NCI-H2196 treated with DMSO at 0.1 percent for 48 hours (cell line): ENCODE data around the gene RFX7.
"Not testable (repeated sequence)": the region's sequence is repeated elsewhere in the genome, so short reads cannot be mapped to it uniquely, and the experiment has no call there.

Experiments used
- DNase-seq: peaks from one replicate; lab custom pipeline; 2025; ENCODE audit not compliant: unreplicated experiment; lab: John Stamatoyannopoulos, UW

Gene RFX7

GRCh38 chr15:56243163-56244037 lies at the start of gene RFX7:
RFX7 (minus strand) TSS chr15:56243879; CDS start chr15:56243285, 594 bp downstream.
- no peak for DNase-seq

DNA sequence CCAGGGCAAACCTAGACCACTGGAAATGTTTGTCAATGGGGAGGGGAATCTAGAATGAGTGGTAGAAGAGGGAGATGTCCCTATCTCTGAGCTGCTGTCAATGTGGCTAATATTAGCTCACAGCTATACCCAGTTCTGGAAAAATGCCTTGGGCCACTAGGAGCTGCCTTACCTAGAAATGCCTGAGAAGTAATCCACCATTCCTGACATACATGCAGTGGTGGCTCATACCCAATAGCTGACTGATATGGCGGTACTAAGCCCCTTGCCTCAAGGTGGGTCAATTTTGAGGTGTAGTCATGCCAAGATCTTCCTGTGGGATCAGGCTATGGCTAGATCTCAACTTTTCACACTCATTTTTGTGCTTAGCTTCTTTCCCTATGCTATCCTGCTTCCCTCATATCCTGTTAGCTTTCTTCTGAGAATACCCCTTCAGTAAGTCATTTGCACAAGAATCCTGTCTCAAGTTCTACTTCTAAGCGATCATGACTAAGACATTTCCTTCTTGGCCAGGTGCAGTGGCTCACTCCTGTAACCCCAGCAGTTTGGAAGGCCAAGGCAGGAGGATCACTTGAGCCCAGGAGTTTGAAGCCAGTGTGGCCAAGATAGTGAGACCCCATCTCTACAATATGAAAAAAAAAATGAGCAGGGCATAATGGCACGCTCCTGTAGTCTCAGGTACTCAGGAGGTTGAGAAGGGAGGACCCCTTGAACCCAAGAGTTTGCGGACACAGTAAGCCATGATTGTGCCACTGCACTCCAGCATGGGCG lies 49.1 kb upstream of the RFX7 start:
- DNase-seq: no peak

DNA sequence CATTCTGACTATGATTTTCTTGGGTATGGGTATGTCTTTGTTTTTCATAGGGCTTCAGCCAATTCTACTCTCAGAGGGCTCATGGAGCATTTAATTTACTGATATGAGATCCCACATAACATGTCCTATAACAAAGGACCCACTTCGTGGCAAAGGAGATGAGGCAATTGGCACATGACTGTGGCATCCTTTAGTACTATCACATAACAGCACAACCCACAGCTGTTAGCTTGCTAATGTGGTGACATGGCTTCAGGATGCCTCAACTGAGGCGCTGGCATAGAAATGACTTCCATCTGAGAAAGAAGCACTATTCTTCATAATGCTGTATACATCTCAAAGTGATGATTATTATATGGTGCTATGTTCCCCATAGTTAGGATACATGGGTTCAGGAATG lies 48.1 kb upstream of the RFX7 start:
- DNase-seq: no peak

- no peak for DNase-seq
Observed at GRCh38 chr15:56286213-56286612, 42.5 kb upstream of the RFX7 start.

- no peak for DNase-seq
Observed at GRCh38 chr15:56281145-56281544, 37.5 kb upstream of the RFX7 start.

- no peak for DNase-seq
Observed at GRCh38 chr15:56273724-56274123, 30.0 kb upstream of the RFX7 start.

GRCh38 chr15:56272454-56272853 lies 28.8 kb upstream of the RFX7 start:
- no peak for DNase-seq

DNA sequence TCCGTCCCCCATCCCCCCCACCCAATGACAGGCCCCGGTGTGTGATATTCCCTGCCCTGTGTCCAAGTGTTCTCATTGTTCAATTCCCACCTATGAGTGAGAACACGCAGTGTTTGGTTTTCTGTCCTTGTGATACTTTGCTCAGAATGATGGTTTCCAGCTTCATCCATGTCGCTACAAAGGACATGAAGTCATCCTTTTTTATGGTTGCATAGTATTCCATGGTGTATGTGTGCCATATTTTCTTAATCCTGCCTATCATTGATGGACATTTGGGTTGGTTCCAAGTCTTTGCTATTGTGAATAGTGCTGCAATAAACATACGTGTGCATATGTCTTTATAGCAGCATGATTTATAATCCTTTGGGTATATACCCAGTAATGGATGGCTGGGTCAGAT lies 22.8 kb upstream of the RFX7 start:
- DNase-seq: not testable (repeated sequence)

- no peak for DNase-seq
Observed at GRCh38 chr15:56261854-56262509, 18.3 kb upstream of the RFX7 start.

DNA sequence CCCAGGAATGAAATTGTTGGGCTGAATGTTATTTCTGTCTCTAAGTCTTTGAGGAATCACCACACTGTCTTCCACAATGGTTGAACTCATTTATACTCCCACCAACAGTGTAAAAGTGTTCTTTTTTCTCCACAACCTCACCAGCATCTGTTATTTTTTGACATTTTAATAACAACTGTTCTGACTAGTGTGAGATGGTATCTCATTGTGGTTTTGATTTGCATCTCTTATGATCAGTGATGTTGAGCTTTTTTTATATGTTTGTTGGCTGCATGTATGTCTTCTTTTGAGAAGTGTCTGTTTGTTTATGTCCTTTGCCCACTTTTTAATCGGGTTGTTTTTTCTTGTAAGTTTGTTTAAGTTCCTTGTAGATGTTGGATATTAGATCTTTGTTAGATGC lies 13.6 kb upstream of the RFX7 start:
- not testable (repeated sequence) for DNase-seq

DNA sequence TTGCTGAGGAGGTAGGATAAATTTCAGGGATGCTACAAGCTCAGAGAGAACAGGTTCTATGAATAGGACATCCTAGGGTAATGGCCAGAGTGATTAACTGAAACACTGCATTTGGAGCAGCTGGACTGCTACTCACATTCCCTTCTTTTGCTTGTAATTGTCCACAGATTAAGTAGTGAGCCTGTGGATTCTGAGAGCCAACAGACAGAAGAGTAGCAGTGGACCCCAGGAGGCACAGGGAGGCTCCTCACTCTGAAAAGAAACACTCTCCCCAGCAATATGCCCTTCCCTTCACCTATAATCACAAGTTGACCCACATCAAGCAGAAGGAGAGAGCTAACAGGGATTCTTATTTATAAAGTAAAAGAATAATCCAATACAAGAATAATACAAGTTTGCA lies 10.6 kb upstream of the RFX7 start:
- no peak for DNase-seq

- no peak for DNase-seq
Observed at GRCh38 chr15:56252386-56252785, 8.7 kb upstream of the RFX7 start.

DNA sequence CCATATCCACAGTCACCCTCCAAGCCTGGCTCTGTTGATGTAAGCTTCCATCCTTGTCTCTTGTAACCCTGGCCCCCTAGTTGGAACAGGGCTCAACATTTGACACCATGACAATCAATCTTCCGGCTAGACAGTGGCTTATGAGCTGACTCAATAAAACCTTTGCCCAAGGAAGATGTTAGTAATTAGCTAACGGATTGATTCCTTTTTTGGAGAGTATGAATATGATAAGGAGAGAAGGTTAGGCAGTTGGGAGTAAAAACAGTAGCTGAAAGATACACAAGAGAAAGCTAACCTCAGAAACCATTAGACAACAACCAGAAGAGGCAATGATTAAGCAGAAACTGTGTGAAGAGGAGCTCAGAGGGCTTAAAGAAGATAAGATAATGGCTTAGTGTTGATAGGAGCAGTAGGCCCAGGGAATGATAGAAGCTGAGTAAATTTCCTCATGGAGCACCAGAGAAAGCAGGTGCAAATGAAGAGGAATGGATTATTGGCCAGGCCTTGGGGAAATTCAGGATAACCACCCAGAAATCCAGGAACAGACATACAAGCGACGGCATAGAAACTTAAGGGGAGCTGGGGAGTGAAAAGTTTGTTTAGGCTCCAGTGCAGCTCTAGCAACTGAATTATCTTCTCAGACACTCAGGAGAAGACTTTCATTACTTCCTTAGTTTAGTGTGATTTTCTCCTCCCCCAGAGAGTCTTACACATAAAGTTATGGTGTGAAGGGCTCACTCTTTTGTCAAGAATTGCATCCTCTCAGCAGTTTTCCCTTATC lies 7.8 kb upstream of the RFX7 start:
- no peak for DNase-seq

DNA sequence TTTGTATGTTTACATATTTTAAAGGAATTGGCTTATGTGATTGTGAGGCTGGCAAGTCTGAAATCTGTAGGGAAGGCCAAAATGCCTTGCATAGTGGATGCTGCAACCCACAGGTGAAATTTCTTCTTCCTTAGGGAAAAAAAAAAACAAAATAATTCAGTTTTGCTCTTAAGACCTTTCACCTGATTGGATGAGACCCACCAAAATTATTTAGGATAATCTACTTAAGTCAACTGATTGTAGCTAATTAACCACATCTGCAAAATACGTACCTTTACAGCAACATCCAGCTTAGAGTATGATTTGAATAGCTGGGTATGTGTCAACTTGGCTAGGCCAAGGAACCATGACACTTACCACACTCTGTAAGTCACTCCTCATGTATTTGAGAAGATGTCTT lies 6.9 kb upstream of the RFX7 start:
- DNase-seq: no peak

GRCh38 chr15:56249092-56249491 lies 5.4 kb upstream of the RFX7 start:
- DNase-seq: peak; percentile 4

DNA sequence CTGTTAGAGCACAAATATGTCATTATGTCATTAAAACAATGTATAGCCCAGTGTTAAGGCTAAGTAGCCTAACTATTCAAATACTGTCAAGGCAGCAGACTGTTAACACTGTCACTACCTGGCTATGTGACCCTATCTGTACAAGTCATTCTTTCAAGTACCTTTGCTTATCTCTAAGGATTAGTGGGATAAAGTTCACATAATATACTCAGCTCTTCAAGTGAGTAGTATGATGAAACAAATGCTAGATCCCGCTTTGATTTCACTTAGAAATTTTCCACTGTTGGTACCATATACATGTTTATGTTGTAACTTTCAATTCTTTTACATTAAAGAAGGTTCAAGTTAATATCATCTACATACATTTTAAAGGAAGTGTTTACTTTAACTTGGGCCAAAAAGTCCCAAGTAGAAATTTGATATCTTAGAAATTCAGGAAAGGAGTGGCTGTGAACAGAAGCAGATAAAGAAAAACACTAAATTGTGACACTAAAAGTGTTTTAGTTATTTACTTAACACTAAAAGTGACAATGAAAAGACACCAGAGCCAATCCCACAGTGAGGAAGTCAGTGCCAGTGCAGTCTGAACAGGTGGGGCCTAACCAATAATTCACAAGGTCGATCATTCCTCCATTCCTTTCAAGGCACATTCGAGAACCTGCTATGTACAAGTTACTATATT lies 4.8 kb upstream of the RFX7 start:
- no peak for DNase-seq

- DNase-seq: no peak
Observed at GRCh38 chr15:56247266-56247665, 3.6 kb upstream of the RFX7 start.

DNA sequence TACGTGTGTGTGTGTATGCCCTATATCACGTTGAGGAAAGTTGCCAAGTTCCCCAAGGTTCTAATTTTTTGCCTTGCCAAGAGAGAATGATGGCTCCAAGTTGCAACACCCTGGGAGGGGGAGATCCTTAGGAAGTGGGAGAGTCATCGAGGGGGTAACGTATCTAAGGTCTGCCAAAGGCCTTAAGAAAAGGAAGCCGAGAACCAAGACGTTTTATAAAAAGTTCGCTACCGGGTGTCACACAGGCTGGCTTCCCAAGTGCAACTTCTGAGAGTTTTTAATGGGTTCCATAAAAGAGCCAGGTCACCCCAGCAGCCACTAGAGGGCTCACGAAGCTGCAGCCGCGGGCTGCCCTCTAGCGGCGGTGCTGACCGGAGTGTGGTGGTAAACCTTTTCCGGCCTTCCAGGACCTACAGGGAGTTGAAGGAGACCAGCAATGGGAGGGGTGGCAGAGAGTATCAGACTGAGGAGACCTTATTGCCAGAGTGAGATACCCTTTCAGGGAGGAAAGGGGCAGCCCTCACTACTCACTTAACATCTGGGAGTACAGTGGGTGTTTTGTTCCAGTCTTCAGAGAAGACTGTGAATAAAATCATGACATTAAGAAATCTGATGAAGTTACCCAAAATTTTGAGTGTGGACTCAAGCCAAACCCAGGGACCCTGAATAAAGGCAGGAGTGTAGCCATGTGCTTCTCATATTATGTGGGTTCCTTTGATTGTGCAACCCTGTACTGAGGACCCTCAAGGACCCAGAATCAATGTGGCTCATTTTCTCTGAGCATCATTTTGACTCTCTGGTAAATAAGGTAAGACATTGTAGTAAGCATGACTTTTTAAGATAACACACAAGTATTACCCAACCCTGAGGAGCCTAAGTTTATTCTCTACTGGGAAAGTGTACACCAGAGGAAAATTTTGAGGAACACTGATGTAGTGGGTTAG lies 2.5 kb upstream of the RFX7 start:
- DNase-seq: peak; percentile 32
